HG03039 (cell line): ENCODE measurements around the gene FBXL17.
"Not testable (repeated sequence)": the region's sequence is repeated elsewhere in the genome, so short reads cannot be mapped to it uniquely, and the experiment has no call there.

Source experiments
- ATAC-seq: cut with Tn5 transposase; IDR thresholded peaks from one replicate; pipeline ENCODE4 v1.9.1; 2021; ENCODE audit warnings: mild to moderate bottlenecking, moderate library complexity; ENCODE audit not compliant: unreplicated experiment

The FBXL17 gene

GRCh38 chr5:108315829-108316228 is 66.1 kb downstream of the FBXL17 start:
- ATAC-seq: no peak

GRCh38 chr5:108312258-108312657 is 69.6 kb downstream of the FBXL17 start:
- no peak for ATAC-seq

- no peak for ATAC-seq
Observed at GRCh38 chr5:108311682-108312081, 70.2 kb downstream of the FBXL17 start.

- ATAC-seq: no peak
Observed at GRCh38 chr5:108303611-108304010, 78.3 kb downstream of the FBXL17 start.

- ATAC-seq: no peak
Observed at GRCh38 chr5:108303086-108303485, 78.8 kb downstream of the FBXL17 start.

GRCh38 chr5:108297042-108297601 is 84.8 kb downstream of the FBXL17 start:
- no peak for ATAC-seq

- ATAC-seq: no peak
Observed at GRCh38 chr5:108295578-108296368, 86.1 kb downstream of the FBXL17 start.

GRCh38 chr5:108280960-108281569 is 100.8 kb downstream of the FBXL17 start:
- no peak for ATAC-seq

GRCh38 chr5:108280248-108280647 is 101.7 kb downstream of the FBXL17 start:
- no peak for ATAC-seq

- ATAC-seq: no peak
Observed at GRCh38 chr5:108278285-108279240, 103.3 kb downstream of the FBXL17 start.

- no peak for ATAC-seq
Observed at GRCh38 chr5:108276187-108277050, 105.5 kb downstream of the FBXL17 start.

GRCh38 chr5:108274080-108274479 is 107.8 kb downstream of the FBXL17 start:
- not testable (repeated sequence) for ATAC-seq

GRCh38 chr5:108271127-108271526 is 110.8 kb downstream of the FBXL17 start:
- no peak for ATAC-seq

- ATAC-seq: no peak
Observed at GRCh38 chr5:108266242-108266641, 115.7 kb downstream of the FBXL17 start.

GRCh38 chr5:108264533-108264932 is 117.4 kb downstream of the FBXL17 start:
- ATAC-seq: no peak

- ATAC-seq: no peak
Observed at GRCh38 chr5:108263338-108263737, 118.6 kb downstream of the FBXL17 start.

- ATAC-seq: no peak
Observed at GRCh38 chr5:108260858-108261170, 121.1 kb downstream of the FBXL17 start.

- peak; percentile 88 for ATAC-seq
Observed at GRCh38 chr5:108260117-108260857, 121.6 kb downstream of the FBXL17 start.

- no peak for ATAC-seq
Observed at GRCh38 chr5:108259306-108259705, 122.6 kb downstream of the FBXL17 start.

GRCh38 chr5:108257996-108258395 is 123.9 kb downstream of the FBXL17 start:
- no peak for ATAC-seq
